NCI-H1694 (cell line): ENCODE data around the gene SHANK3.
A peak's percentile ranks its signal among the peaks of the same experiment; 100 is the strongest.
"Not testable (repeated sequence)": the region's sequence is repeated elsewhere in the genome, so short reads cannot be mapped to it uniquely, and the experiment has no call there.

Experiments used
- DNase-seq: peaks from one replicate; lab custom pipeline; 2025; lab: John Stamatoyannopoulos, UW

Gene SHANK3

DNA sequence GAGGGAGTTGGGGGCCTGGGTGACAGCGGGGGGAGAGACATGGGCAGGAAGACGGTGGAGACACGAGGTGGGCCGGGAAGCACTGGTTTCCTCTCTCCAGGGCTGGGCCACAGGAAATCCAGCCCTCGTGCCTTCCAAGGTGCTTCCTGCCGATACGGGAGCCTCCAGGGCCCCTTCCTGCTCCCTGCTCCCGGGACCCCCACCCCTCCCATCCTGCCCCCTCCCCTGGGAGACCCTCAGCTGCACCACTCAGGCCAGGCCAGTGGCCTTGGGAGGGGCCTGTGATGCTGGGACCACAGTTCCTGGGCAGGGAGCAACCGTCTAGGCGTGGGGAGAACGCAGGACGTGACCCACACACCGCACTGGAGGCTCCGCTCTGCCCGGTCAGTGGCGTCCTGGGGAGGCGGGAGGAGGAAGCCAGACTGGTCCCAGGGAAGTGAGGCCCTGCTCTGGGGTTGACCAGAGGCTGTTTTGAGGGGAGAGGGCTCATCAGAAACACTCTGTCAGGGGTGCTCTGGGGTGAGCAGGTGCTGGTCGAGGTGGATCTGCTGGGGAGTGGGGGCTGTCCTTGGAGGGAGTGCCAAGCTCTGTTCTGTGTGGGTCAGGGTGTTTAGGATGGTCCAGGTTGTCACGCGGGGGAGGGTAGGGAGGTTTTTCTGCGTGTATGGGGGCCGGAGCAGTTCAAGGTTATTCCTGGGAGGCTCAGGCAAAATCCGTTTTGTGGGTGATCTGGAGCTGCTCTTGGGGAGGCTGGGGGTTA is at the start of gene SHANK3:
SHANK3 (plus strand) TSS at position 353 of the 760 bp plus-strand sequence.
- DNase-seq: no peak

DNA sequence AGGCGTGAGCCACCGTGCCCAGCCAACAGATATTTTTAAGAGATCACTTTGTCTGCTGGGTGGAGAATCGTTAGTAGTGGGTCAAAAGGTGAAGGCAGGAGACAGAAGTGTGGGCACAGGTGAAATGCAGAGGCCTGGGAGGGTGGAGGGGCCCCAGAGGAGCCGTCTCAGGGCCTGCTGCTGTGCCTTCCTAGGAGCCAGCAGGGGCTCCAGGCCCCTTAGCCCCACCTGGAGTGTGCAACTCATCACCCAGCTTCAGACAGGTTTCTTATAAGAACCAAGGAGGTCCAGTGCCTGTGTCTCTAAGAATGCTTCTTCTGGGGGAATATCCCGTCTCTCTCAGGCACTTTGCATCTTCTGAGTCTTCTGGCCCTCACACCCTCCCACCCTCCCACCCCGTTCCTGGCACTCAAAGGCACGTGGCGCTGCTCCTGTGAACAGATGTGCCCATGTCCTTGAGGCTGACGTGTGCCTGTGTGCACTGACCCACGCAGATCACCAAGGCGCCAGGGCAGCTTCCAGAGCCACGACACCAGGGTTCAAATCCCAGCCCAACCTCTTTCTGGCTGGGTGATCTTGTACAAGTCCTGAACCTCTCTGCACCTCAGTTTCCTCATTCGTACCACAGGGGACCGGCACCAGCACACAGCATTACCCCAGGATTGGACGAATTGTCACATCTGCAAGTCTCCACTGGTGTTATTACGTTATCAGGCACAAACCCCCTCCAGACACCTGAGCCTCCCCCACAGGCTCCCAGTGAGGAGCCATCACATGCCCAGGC is 48.1 kb upstream of the SHANK3 start:
- no peak for DNase-seq

DNA sequence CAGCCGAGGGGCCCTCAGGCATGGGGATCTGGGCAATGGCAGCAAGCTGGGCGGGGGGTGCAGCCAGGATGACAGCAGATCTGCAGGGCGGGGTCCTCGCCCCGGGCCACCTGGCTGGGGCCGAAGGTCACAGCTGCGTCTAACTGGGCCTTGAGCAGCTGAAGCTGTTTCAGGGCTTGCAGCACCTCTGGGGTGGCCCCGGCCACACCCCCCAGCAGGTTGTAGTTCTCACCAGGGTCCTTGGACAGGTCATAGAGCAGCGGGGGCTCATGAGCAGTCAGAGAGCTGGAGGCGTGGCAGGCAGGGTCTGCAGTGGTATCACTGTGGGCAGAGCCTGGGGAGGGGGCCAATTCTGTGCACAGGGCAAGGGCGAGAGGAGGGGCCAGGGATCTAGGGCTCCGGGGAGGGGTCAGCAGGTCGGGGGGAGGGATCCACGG is 47.5 kb upstream of the SHANK3 start:
- no peak for DNase-seq

DNA sequence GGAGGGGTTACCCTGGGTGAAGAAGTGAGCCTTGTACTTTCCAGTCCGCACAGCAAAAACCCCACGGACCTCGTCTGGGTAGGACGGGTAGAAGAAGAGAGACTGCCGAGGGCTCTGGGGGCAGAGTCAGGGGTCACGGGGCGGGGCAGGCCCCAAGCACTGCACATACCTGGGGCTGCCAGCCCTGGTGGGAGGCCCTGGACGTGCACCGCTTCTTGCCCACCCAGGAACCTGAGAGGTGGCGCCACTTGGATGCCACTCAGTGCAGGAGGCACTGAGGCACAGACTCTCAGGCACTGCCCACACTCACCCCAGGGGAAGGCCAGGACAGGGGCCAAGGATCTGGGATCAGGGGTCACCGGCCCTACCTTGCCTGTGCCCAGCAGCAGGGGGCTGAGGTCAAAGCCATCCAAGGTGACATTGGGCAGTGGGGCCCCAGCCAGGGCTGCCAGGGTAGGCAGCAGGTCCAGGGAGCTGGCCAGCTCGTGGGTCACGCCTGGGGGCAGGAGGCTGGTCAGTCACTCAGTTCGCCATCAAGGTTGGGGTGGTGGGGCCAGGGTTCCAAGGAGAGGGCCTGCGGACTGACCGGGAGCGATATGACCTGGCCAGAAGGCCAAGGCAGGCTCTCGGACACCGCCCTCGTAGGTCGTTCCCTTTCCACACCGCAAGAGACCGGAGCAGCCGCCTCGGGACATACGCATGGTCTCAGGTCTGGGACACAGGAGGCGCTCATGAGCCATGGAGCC is 46.9 kb upstream of the SHANK3 start:
- DNase-seq: no peak

GRCh38 chr22:50626314-50626849 is 46.2 kb upstream of the SHANK3 start:
- DNase-seq: no peak

- DNase-seq: no peak
Measured at GRCh38 chr22:50626850-50627641, 45.6 kb upstream of the SHANK3 start.

DNA sequence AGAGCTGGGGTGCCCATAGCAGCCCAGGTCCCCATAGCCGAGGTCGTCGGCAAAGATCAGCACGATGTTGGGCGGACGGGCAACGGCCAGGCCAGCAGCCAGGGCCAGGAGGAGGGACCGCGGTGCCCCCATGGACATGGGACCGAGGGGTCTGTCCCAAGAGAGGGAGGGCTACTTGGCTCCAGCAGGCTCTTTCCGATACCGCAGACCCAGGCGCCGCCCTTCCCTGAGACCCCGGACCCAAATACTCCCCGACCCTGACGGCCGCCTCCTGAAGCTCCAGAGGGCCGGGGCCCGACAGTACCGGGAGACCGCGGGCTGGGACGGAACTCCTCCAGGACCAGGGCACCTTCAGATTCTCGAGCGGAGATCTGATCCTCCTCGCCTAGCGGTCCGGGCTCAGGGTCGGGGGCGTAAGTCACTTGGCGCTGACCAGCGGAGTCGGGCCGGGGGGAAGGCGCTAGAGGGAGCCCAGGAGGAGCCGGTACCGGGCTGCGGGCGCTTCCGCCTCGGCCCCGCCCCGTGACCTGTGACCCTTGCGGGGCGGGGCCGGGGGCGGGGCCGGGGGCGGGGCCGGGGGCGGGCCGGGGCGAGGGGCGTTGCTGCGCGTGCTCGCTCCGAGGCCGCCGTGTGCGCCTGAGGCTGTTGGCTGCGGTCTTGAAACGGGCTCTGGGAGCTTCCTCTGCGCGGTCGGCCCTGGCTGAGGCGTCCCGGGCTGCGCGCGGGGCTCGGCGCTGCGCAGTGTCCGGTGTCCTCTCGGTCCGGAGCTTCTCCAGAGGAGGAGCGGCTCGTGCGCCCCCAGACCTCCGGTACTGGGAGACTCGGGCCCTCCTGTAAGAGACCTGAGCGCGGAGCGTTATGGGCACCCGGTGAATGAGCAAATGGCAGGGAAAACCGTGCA is 44.7 kb upstream of the SHANK3 start, which contains the start of gene ARSA:
ARSA (minus strand) TSS at position 511 of the 901 bp plus-strand sequence; CDS start at position 138, 373 bp downstream.
- DNase-seq: peak; percentile 24

DNA sequence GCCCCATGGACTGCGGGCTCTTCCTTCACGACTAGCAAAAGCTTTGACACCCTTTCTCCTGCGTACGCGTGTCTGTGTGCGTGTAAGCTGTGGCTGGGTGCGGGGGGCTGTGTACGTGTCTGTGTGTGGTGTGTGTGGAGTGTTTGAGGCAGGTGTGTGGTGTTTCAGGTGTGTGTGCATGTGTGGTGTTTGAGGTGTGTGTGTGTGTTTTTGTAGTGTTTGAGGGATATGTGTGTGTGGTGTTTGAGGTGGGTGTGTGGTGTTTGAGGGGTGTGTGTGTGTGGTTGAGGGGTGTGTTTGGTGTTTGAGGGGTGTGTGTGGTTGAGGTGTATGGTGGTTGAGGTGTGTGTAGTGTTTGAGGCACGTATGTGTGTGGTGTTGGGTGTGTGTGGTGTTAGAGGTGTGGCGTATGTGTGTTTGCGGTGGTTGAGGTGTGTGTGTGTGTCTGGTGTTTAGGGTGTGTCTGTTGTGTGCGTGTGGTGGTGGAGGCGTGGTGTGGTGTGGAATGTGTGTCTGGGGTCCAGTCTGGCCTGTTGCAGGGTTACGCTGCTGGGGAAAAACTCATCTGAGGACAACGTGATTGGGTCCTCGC is 44.0 kb upstream of the SHANK3 start:
- DNase-seq: no peak

GRCh38 chr22:50630376-50630775 is 42.2 kb upstream of the SHANK3 start:
- no peak for DNase-seq

- no peak for DNase-seq
Measured at GRCh38 chr22:50633086-50633485, 39.5 kb upstream of the SHANK3 start.

DNA sequence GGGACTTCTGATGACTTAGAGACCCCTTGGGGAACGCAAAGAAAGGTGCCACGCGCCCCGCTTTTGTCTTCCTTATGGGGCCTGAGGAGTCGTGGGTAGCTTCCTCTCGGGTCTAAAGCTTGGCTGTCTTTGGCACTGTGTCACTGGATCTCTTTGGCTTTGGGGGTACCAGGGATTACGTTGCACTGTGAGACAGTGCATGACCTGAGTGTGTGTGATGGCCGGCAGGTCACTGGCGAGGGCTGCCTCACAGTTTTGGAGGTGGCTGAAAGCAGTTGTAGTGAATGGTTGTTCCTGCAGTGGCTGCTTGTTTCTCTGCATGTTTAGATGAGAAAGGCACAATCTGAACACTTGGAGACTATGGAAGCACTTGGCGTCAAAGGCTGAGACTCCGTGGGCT is 38.9 kb upstream of the SHANK3 start:
- DNase-seq: no peak

- no peak for DNase-seq
Measured at GRCh38 chr22:50635591-50635990, 37.0 kb upstream of the SHANK3 start.

DNA sequence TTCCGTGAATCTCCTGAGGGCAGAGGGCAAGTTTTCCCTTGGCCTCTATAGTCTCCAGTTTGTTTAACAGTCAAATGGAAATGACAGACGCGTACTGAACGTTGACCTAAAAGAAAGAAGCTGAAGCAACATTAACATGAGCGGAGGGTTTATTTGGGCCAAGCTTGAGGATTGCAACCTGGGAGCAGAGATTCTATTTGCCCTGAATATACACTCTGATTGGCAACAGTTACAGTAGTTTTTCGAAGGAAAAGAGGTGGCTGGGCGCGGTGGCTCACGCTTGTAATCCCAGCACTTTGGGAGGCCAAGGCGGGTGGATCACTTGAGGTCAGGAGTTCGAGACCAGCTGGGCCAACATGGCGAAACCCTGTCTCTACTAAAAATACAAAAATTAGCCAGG is 32.3 kb upstream of the SHANK3 start:
- DNase-seq: not testable (repeated sequence)

GRCh38 chr22:50640857-50641647 is 31.6 kb upstream of the SHANK3 start:
- DNase-seq: no peak

GRCh38 chr22:50641696-50642607 is 30.7 kb upstream of the SHANK3 start:
- DNase-seq: peak; percentile 60

GRCh38 chr22:50643021-50643820 is 29.4 kb upstream of the SHANK3 start:
- not testable (repeated sequence) for DNase-seq

- DNase-seq: not testable (repeated sequence)
Measured at GRCh38 chr22:50643821-50644101, 28.9 kb upstream of the SHANK3 start.
